Measurements from ENCODE around the gene KLK6. TPM values are rescaled to one million over a fixed set of nuclear protein-coding genes. Genes with fewer than 3 reads are reported as not detected.

KLK6 gene
- polyA plus RNA-seq, 1 of the 3 experiments (the other 2 are of a cell fraction) = not detected

- Histone ChIP-seq H3K79me2 (ENCODE audit: insufficient read depth) (no peaks in the 10 kb centered on the region), H3K9me3 (no peaks in the 10 kb centered on the region), H4K20me1 (ENCODE audit: insufficient read depth) (no peaks in the 10 kb centered on the region), H3K9ac (no peak overlapping the region), H3K27ac (ENCODE audit: low read depth in 2 of 2, low read length in 1 of 2) (no peak overlapping the region), H3K27me3 (ENCODE audit: insufficient read depth) (peaks cover 56% of the 10 kb centered on the region), H3K9me2 (no peaks in the 10 kb centered on the region), H2AFZ (ENCODE audit: low read depth) (no peak overlapping the region), H3K4me2 (no peak overlapping the region), H3K4me3 (ENCODE audit: low read depth in 2 of 2, low read length in 1 of 2) (no peak overlapping the region), H3K4me1 (ENCODE audit: control insufficient read depth in 1 of 2, insufficient read depth in 2 of 2, low read depth in 1 of 2, low read length in 1 of 2) (no peaks in the 10 kb centered on the region), H3K36me3 (replicated peaks in 1 of 2; ENCODE audit: control insufficient read depth in 1 of 2, insufficient read depth in 2 of 2, low read length in 1 of 2) (no peaks in the 10 kb centered on the region), H3F3A (replicated peaks; ENCODE audit: insufficient read depth) (no peaks in the 10 kb centered on the region)
- DNase-seq = no peak
- POLR2A ChIA-PET = no interaction called here
- CTCF ChIA-PET = no interaction called here
- 4% methylated on average over 6 of the region's 7 CpGs for WGBS (ENCODE audit: low lambda C conversion rate)
- TF ChIP-seq YY1 (IDR thresholded peaks at IDR 0.05; ENCODE audit: low read depth) (no peak), MAX (IDR thresholded peaks at IDR 0.05; ENCODE audit: low read depth) (no peak), FOXM1 (IDR thresholded peaks at IDR 0.05; ENCODE audit: low read depth) (no peak), GABPA (IDR thresholded peaks at IDR 0.05; ENCODE audit: low read depth) (no peak), EP300 (IDR thresholded peaks at IDR 0.05; ENCODE audit: borderline replicate concordance in 1 of 2, low read depth in 1 of 2, low read length in 1 of 2) (no peak), REST (IDR thresholded peaks at IDR 0.05; ENCODE audit: low read depth, low read length) (no peak), TEAD4 (IDR thresholded peaks at IDR 0.05; ENCODE audit: borderline replicate concordance, insufficient read depth) (no peak)
Measured at GRCh38 chr19:50968716-50969412, 527 bp downstream of the KLK6 start.

GRCh38 chr19:50967929-50968715 lies 1.3 kb downstream of the KLK6 start:
- H3F3A ChIP-seq (replicated peaks; ENCODE audit: insufficient read depth) = no peaks in the 10 kb centered on the region
- no peaks in the 10 kb centered on the region for H3K36me3 ChIP-seq (replicated peaks in 1 of 2; ENCODE audit: control insufficient read depth in 1 of 2, insufficient read depth in 2 of 2, low read length in 1 of 2)
- CTCF ChIA-PET = no interaction called here
- no peaks in the 10 kb centered on the region for H3K9me2 ChIP-seq
- no peaks in the 10 kb centered on the region for H3K79me2 ChIP-seq (ENCODE audit: insufficient read depth)
- H3K27me3 ChIP-seq (ENCODE audit: insufficient read depth) = peaks cover 56% of the 10 kb centered on the region
- POLR2A ChIA-PET = no interaction called here
- no peak overlapping the region for H2AFZ ChIP-seq (ENCODE audit: low read depth)
- no peaks in the 10 kb centered on the region for H3K4me1 ChIP-seq (ENCODE audit: control insufficient read depth in 1 of 2, insufficient read depth in 2 of 2, low read depth in 1 of 2, low read length in 1 of 2)
- no peak overlapping the region for H3K9ac ChIP-seq
- TF ChIP-seq IRF3 (IDR thresholded peaks at IDR 0.05; ENCODE audit: low read depth, low read length) = no peak
- TF ChIP-seq EZH2phosphoT487 (IDR thresholded peaks at IDR 0.05; ENCODE audit: borderline replicate concordance, low read depth) = no peak
- TF ChIP-seq POLR2AphosphoS5 (IDR thresholded peaks at IDR 0.05; ENCODE audit: low read depth, low read length) = no peak
- TF ChIP-seq SMC3 (IDR thresholded peaks at IDR 0.05; ENCODE audit: low read depth, low read length) = no peak
- no peak for TF ChIP-seq SIN3A (IDR thresholded peaks at IDR 0.05; ENCODE audit: borderline replicate concordance, low read depth, low read length)
- TF ChIP-seq CHD2 (IDR thresholded peaks at IDR 0.05; ENCODE audit: low read length, partially characterized antibody) = no peak
- TF ChIP-seq FOXJ3 (CRISPR knock-in tag; IDR thresholded peaks at IDR 0.05) = no peak
- no peak for DNase-seq
- H3K9me3 ChIP-seq = no peaks in the 10 kb centered on the region
- no peak overlapping the region for H3K27ac ChIP-seq (ENCODE audit: low read depth in 2 of 2, low read length in 1 of 2)
- no peak overlapping the region for H3K4me2 ChIP-seq
- H3K4me3 ChIP-seq (ENCODE audit: low read depth in 2 of 2, low read length in 1 of 2) = no peak overlapping the region
- H4K20me1 ChIP-seq (ENCODE audit: insufficient read depth) = no peaks in the 10 kb centered on the region
- 25% methylated on average over 19 of the region's 20 CpGs for WGBS (ENCODE audit: low lambda C conversion rate)

Measured in SK-N-SH (cell line).